Left ventricle myocardium inferior (tissue), 1 donor: ENCODE measurements around the gene KTN1. TPM values are rescaled to one million over a fixed set of nuclear protein-coding genes. Genes with fewer than 3 reads are reported as not detected.

Experiments used
- DNase-seq: peaks from one replicate; pipeline ENCODE4 v3.0.0-alpha.2; 2020
- H3K27ac ChIP-seq: fragments of 200-600 bp; replicated peaks from 2 replicates; pipeline ENCODE4 v1.8.0; 2021
- H3K27me3 ChIP-seq: fragments of 200-600 bp; 2 replicates; pipeline ENCODE4 v1.8.0; 2021; ENCODE audit warnings: low read depth
- H3K36me3 ChIP-seq: fragments of 200-600 bp; 2 replicates; pipeline ENCODE4 v1.8.0; 2021
- H3K4me1 ChIP-seq: fragments of 200-600 bp; 2 replicates; pipeline ENCODE4 v1.8.0; 2021
- H3K4me3 ChIP-seq: fragments of 200-600 bp; 2 replicates; pipeline ENCODE4 v1.8.0; 2021; ENCODE audit warnings: mild to moderate bottlenecking, moderate library complexity
- H3K9me3 ChIP-seq: fragments of 200-600 bp; replicated peaks from 2 replicates; pipeline ENCODE4 v1.8.0; 2021
- CTCF ChIP-seq: fragments of 200-600 bp; IDR thresholded peaks from 2 replicates; pipeline ENCODE4 v1.8.0; 2021; ENCODE audit warnings: antibody characterized with exemption, mild to moderate bottlenecking, borderline replicate concordance
- intact Hi-C: fragments of 100-400 bp; cut with micrococcal nuclease; formaldehyde crosslinking; loops from one replicate; pipeline ENCODE4 v1.11.0; 2022
- total RNA-seq: library from RNA; stranded (reverse); fragmentation: NEBNext Ultra II Directional; extraction: Animal tissue kit (Norgen Biotek cat#: 25700); gene quantifications from one replicate; pipeline ENCODE4 v1.2.1, GENCODE V29; 2021
- donor health status: DM: no; HTN: yes; CAD: no; lungs with severe emphysema.

Gene KTN1
- total RNA-seq, 1 donor from 2014 or later, result 294 TPM

- H3K36me3 ChIP-seq, result peaks cover 69% of the 10 kb centered on the region
- H3K4me1 ChIP-seq, result peaks cover 51% of the 10 kb centered on the region
- TF ChIP-seq CTCF, result no peak
- intact Hi-C loops, result no loop called here
- H3K4me3 ChIP-seq, result no peak overlapping the region
- no peak overlapping the region for H3K27ac ChIP-seq
- no peak for DNase-seq
- H3K27me3 ChIP-seq, result no peaks in the 10 kb centered on the region
- no peaks in the 10 kb centered on the region for H3K9me3 ChIP-seq
Measured at GRCh38 chr14:55625481-55625880, 45.5 kb downstream of the KTN1 start.

GRCh38 chr14:55626131-55626530 lies 46.1 kb downstream of the KTN1 start:
- Histone ChIP-seq H3K4me1 (peaks cover 55% of the 10 kb centered on the region), H3K27me3 (no peaks in the 10 kb centered on the region), H3K36me3 (peaks cover 68% of the 10 kb centered on the region), H3K4me3 (no peak overlapping the region), H3K9me3 (no peaks in the 10 kb centered on the region), H3K27ac (peak overlapping the region; percentile 26)
- intact Hi-C loops, result no loop called here
- TF ChIP-seq CTCF, result no peak
- DNase-seq, result no peak

- intact Hi-C loops, result no loop called here
- peaks cover 57% of the 10 kb centered on the region for H3K36me3 ChIP-seq
Measured at GRCh38 chr14:55628426-55628825, 48.4 kb downstream of the KTN1 start.

GRCh38 chr14:55638665-55639064 lies 58.7 kb downstream of the KTN1 start:
- Histone ChIP-seq H3K36me3 (peaks cover 97% of the 10 kb centered on the region), H3K27ac (no peak overlapping the region), H3K9me3 (no peaks in the 10 kb centered on the region), H3K4me1 (peaks cover 26% of the 10 kb centered on the region), H3K27me3 (no peaks in the 10 kb centered on the region), H3K4me3 (no peak overlapping the region)
- no peak for DNase-seq
- intact Hi-C loops, result no loop called here
- no peak for TF ChIP-seq CTCF

More at GRCh38 chr14:55628426-55628825, 48.4 kb downstream of the KTN1 start:
- H3K27me3 ChIP-seq, result no peaks in the 10 kb centered on the region
- H3K4me1 ChIP-seq, result peaks cover 40% of the 10 kb centered on the region
- no peak for TF ChIP-seq CTCF
- H3K9me3 ChIP-seq, result no peaks in the 10 kb centered on the region
- DNase-seq, result no peak
- no peak overlapping the region for H3K4me3 ChIP-seq
- no peak overlapping the region for H3K27ac ChIP-seq

GRCh38 chr14:55641290-55641689 lies 61.3 kb downstream of the KTN1 start:
- Histone ChIP-seq H3K27me3 (no peaks in the 10 kb centered on the region), H3K4me1 (peaks cover 52% of the 10 kb centered on the region), H3K36me3 (peaks cover 74% of the 10 kb centered on the region), H3K9me3 (no peaks in the 10 kb centered on the region), H3K4me3 (no peak overlapping the region), H3K27ac (no peak overlapping the region)
- no peak for DNase-seq
- intact Hi-C loops, result no loop called here
- no peak for TF ChIP-seq CTCF

GRCh38 chr14:55641954-55642353 lies 61.9 kb downstream of the KTN1 start:
- H3K27ac ChIP-seq, result no peak overlapping the region

More at GRCh38 chr14:55641954-55642353, 61.9 kb downstream of the KTN1 start:
- Histone ChIP-seq H3K27me3 (no peaks in the 10 kb centered on the region), H3K9me3 (no peaks in the 10 kb centered on the region), H3K36me3 (peaks cover 69% of the 10 kb centered on the region), H3K4me3 (no peak overlapping the region), H3K4me1 (peaks cover 52% of the 10 kb centered on the region)
- intact Hi-C loops, result no loop called here
- TF ChIP-seq CTCF, result no peak
- DNase-seq, result no peak
